Heart left ventricle (tissue), 13 donors: ENCODE results near the gene PIGP.
"Not testable (repeated sequence)": the region's sequence is repeated elsewhere in the genome, so short reads cannot be mapped to it uniquely, and the experiment has no call there.

Experiments used
- POLR2A ChIP-seq, 2 donors: fragments of 450-650 bp; IDR thresholded peaks; one replicate each; pipeline ENCODE4 v1.6.1; 2017; ENCODE audit warnings: antibody characterized with exemption in 2 of 2, mild to moderate bottlenecking in 2 of 2, moderate library complexity in 2 of 2
- TF ChIP-seq, protein P1 (sequence below), 12 donors: fragments of 200-600 bp; sonication (generic) in 4 of 12; IDR thresholded peaks; one replicate each; pipeline versions ENCODE4 v1.5.0 to v1.8.0; 2018 to 2022; ENCODE audit warnings: antibody characterized with exemption in 12 of 12, mild to moderate bottlenecking in 5 of 12
- donor health status: ischemic (EF 13 %, LVEDD 7.1; RV severe dilation, severe dysfunction).
- donor health status: DM: no; HTN: yes; CAD: no.
- donor health status: DM: no; HTN: no; CAD: no.
- donor health status: ischemic (EF 25% LVEDD 6.9; RV normal size, moderate dysfunction).
- donor health status: ischemic (EF 25% LVEDD 5.7; RV mildly dilated, moderate dysfunction).
- donor health status: ischemic (EF 35%, LVEDD 5.7; RV mildly dilated, moderate dysfunction).
- donor health status: nonischemic (EF 11% LVEDD 7.7; RV severe dilation, severe dysfunction).
- donor health status: DM: yes; HTN: yes; CAD: no.
- donor health status: PGD.
- donor health status: ischemic (EF 29% LVEDD 5.4; RV normal size, mild dysfunction).
- donor health status: nonischemic (EF 23%, LVEDD 6.1; RV moderate dilation, normal function).

DNA sequence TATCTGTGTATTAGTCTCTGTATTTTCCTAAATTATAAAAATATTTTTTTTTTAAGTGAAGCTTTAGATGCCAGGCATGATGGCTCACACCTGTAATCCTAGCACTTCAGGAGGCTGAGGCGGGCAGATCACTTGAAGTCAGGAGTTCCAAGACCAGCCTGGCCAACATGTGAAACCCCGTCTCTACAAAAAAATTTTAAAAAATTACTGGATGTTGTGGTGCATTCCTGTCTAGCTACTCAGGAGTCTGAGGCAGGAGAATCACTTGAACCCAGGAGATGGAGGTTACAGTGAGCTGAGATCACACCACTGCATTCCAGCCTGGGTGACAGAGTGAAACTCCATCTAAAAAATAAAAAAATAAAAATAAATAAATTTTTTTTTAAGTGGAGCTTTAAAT lies 43.6 kb upstream of the PIGP start:
- TF ChIP-seq, protein P1, sequence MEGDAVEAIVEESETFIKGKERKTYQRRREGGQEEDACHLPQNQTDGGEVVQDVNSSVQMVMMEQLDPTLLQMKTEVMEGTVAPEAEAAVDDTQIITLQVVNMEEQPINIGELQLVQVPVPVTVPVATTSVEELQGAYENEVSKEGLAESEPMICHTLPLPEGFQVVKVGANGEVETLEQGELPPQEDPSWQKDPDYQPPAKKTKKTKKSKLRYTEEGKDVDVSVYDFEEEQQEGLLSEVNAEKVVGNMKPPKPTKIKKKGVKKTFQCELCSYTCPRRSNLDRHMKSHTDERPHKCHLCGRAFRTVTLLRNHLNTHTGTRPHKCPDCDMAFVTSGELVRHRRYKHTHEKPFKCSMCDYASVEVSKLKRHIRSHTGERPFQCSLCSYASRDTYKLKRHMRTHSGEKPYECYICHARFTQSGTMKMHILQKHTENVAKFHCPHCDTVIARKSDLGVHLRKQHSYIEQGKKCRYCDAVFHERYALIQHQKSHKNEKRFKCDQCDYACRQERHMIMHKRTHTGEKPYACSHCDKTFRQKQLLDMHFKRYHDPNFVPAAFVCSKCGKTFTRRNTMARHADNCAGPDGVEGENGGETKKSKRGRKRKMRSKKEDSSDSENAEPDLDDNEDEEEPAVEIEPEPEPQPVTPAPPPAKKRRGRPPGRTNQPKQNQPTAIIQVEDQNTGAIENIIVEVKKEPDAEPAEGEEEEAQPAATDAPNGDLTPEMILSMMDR (IDR thresholded peaks at IDR 0.05) = not testable (repeated sequence)
- not testable (repeated sequence) for TF ChIP-seq POLR2A (IDR thresholded peaks at IDR 0.05)
